Stimulated activated memory B cell treated with anti-CD40 and anti-IgM and Interleukin-4, amounts not matched to agents 10 μg/mL and 1 μg/mL and 100 μg/mL, for 72 hours (primary cell): Measurements from ENCODE around the gene CDK14.

Experiments used
- ATAC-seq: fragments of 150-1000 bp; cut with Tn5 transposase; 2 replicates; pipeline ENCODE4 v1.10.0; 2021
- H3K27ac Mint-ChIP-seq: one replicate; pipeline ENCODE4 v1.8.0; 2022; ENCODE audit warnings: mild to moderate bottlenecking, mixed read lengths
- H3K27me3 Mint-ChIP-seq: one replicate; pipeline ENCODE4 v1.8.0; 2022; ENCODE audit warnings: mixed read lengths
- H3K36me3 Mint-ChIP-seq: one replicate; pipeline ENCODE4 v1.8.0; 2022; ENCODE audit warnings: mixed read lengths
- H3K4me1 Mint-ChIP-seq: one replicate; pipeline ENCODE4 v1.8.0; 2022; ENCODE audit warnings: mixed read lengths
- H3K4me3 Mint-ChIP-seq: one replicate; pipeline ENCODE4 v1.8.0; 2022; ENCODE audit warnings: mild to moderate bottlenecking, moderate library complexity, mixed read lengths
- H3K9me3 Mint-ChIP-seq: one replicate; pipeline ENCODE4 v1.8.0; 2022; ENCODE audit warnings: mixed read lengths

The CDK14 gene

GRCh38 chr7:90994601-90995000 lies 398.5 kb downstream of the CDK14 start:
- no peaks in the 10 kb centered on the region for H3K27me3 Mint-ChIP-seq
- peak overlapping the region; percentile 20 for H3K27ac Mint-ChIP-seq
- H3K9me3 Mint-ChIP-seq, result no peaks in the 10 kb centered on the region
- peaks cover 58% of the 10 kb centered on the region for H3K36me3 Mint-ChIP-seq
- H3K4me3 Mint-ChIP-seq, result no peak overlapping the region
- no peak for ATAC-seq
- H3K4me1 Mint-ChIP-seq, result peaks cover 17% of the 10 kb centered on the region

- Mint-ChIP-seq H3K4me3 (no peak overlapping the region), H3K4me1 (peaks cover 17% of the 10 kb centered on the region), H3K27me3 (no peaks in the 10 kb centered on the region), H3K9me3 (no peaks in the 10 kb centered on the region), H3K27ac (peak overlapping the region; percentile 32), H3K36me3 (peaks cover 56% of the 10 kb centered on the region)
- ATAC-seq, result no peak
These were observed 399.9 kb downstream of the CDK14 start for GRCh38 chr7:90995996-90996395.

- H3K27me3 Mint-ChIP-seq, result no peaks in the 10 kb centered on the region
- H3K27ac Mint-ChIP-seq, result no peak overlapping the region
- peaks cover 56% of the 10 kb centered on the region for H3K36me3 Mint-ChIP-seq
- no peak overlapping the region for H3K4me3 Mint-ChIP-seq
- H3K4me1 Mint-ChIP-seq, result peaks cover 6% of the 10 kb centered on the region
- no peak for ATAC-seq
- H3K9me3 Mint-ChIP-seq, result no peaks in the 10 kb centered on the region
These were observed 404.2 kb downstream of the CDK14 start for GRCh38 chr7:90999989-91000979.

DNA sequence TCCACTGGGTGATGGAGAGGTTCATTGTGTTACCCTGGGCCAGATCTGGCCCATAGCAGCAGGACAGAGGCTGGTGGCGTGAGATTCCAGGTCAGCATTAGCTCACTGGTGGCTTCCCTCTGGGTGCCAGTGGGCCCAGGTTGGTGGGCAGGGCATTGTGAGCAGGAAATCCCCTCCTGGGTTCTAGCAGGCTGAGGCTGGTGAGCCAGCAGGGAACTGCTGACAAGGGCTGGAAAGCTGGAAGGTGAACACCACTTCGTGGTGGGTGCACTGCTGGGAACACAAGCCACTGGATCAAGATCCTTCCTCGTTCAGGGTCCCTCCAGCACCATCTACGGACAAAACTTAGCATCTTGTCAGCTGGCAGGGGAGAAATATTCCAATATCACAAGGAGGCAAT lies 408.9 kb downstream of the CDK14 start:
- Mint-ChIP-seq H3K27me3 (no peaks in the 10 kb centered on the region), H3K4me3 (no peak overlapping the region), H3K27ac (no peak overlapping the region), H3K9me3 (no peaks in the 10 kb centered on the region), H3K4me1 (peaks cover 26% of the 10 kb centered on the region), H3K36me3 (peaks cover 64% of the 10 kb centered on the region)
- ATAC-seq, result no peak

- Mint-ChIP-seq H3K4me3 (no peak overlapping the region), H3K27ac (no peak overlapping the region), H3K9me3 (no peaks in the 10 kb centered on the region), H3K4me1 (peaks cover 26% of the 10 kb centered on the region), H3K27me3 (no peaks in the 10 kb centered on the region), H3K36me3 (peaks cover 62% of the 10 kb centered on the region)
- no peak for ATAC-seq
These were observed 409.7 kb downstream of the CDK14 start for GRCh38 chr7:91005841-91006240.

DNA sequence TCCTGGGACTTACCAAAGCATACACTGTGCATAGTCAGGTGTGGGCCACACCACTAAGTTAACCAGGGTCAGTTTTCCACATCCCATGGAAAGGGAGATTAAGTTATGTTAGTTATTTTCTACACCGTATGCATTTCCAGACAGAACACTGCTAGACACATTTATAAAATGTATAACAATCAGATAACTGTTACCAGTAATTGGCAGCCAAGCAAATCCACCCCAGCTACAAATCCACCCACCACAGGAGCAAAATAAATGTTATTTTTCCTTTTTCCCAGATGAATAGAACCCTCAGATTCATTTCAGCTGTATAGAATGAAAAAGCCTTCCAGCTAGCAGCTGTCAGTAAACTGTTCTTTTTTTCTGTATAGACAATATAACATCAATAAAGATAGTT lies 411.2 kb downstream of the CDK14 start:
- Mint-ChIP-seq H3K4me1 (peaks cover 38% of the 10 kb centered on the region), H3K27ac (peak overlapping the region; percentile 14), H3K36me3 (peaks cover 65% of the 10 kb centered on the region), H3K27me3 (no peaks in the 10 kb centered on the region), H3K9me3 (peaks cover 3% of the 10 kb centered on the region), H3K4me3 (no peak overlapping the region)
- ATAC-seq, result no peak

DNA sequence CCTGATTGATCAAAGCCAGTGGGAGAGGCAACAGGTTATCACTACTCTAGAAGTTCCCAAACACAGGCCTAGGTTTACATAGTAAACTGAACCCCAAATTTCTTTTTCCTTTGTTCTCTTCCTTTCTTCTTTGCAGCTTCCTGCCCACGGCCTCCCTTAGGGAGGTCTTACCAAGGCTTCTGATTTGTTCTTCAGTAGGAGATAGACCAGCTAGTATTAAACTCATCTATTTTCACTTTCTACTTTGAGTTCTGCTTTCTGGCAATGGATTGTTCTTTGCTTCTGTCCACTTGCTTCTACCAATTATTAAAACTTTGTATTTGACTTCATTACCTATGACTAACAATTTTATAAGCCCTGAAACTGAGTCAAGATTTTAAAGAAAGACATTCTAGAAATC lies 417.0 kb downstream of the CDK14 start:
- peaks cover 36% of the 10 kb centered on the region for H3K4me1 Mint-ChIP-seq
- H3K27me3 Mint-ChIP-seq, result no peaks in the 10 kb centered on the region
- ATAC-seq, result no peak
- peaks cover 3% of the 10 kb centered on the region for H3K9me3 Mint-ChIP-seq
- H3K4me3 Mint-ChIP-seq, result no peak overlapping the region
- H3K36me3 Mint-ChIP-seq, result peaks cover 37% of the 10 kb centered on the region
- H3K27ac Mint-ChIP-seq, result peak overlapping the region; percentile 33

DNA sequence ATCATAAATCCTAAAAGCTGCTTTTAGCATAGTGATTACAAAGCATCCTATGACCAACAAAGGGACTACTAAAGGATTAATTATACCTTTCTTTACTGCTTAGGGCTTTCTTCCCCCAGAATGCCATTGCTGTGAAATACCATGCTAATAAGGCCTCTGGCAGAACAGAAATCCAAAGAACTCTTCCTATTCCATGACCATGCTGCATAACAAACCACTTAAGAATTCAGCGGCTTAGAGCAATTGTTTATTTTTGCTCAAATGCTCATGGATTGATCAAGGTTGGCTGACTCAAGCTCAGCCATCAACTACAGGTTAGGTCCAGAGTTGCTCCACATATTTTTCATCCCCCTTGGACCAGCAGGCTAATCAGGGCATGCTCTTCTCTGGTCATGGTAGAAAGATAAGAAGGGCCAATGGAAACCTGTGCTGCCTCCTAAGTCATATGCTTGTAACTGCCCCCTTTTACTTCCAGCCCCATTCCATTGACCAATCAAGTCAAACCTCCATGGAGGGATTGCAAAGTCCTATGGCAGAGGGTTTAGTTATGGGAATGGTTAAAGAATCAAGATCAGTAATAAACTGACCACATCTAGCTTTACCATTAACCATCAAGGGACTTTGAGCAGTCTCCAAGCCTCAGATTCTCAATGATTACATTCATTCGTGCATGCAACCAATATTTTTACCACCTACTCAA lies 423.7 kb downstream of the CDK14 start:
- H3K27me3 Mint-ChIP-seq, result no peaks in the 10 kb centered on the region
- H3K4me1 Mint-ChIP-seq, result no peaks in the 10 kb centered on the region
- no peak for ATAC-seq
- H3K9me3 Mint-ChIP-seq, result no peaks in the 10 kb centered on the region
- no peak overlapping the region for H3K4me3 Mint-ChIP-seq
- no peak overlapping the region for H3K27ac Mint-ChIP-seq
- H3K36me3 Mint-ChIP-seq, result peaks cover 24% of the 10 kb centered on the region

DNA sequence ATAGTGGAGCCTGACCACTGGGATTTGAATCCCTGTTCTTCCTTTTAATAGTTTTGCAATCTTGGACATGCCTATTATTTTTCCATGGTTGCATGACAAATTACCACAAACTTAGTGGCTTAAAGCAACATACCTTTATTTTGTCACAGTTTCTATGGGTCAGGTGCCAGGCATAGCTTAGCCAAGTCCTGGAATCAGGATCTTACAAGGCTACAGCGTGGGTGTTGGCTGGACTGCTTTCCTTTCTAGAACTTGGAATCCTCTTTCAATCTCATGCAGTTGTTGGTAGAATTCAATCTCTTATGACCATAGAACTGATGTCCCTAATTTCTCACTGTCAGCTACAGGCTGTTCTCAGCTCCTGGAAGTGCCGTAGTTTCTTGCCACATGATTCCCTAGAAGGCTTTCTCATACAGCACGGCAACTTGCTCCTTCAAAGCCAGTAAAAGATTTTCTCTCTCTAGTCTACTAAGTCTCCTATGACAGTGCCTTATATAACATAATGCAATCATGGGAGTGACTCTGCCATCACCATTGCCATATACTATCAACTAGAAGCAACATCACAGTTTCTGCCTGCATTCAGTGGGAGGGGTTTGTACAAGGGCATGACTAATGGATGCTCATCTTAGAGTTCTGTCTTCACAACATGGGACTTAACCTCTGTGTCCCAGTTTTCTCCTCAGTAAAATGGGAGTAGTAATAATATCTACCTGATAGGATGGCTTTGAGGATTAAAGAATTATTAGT lies 424.7 kb downstream of the CDK14 start:
- peaks cover 19% of the 10 kb centered on the region for H3K36me3 Mint-ChIP-seq
- no peak overlapping the region for H3K27ac Mint-ChIP-seq
- no peak overlapping the region for H3K4me3 Mint-ChIP-seq
- H3K27me3 Mint-ChIP-seq, result no peaks in the 10 kb centered on the region
- H3K4me1 Mint-ChIP-seq, result no peaks in the 10 kb centered on the region
- H3K9me3 Mint-ChIP-seq, result no peaks in the 10 kb centered on the region
- ATAC-seq, result no peak

DNA sequence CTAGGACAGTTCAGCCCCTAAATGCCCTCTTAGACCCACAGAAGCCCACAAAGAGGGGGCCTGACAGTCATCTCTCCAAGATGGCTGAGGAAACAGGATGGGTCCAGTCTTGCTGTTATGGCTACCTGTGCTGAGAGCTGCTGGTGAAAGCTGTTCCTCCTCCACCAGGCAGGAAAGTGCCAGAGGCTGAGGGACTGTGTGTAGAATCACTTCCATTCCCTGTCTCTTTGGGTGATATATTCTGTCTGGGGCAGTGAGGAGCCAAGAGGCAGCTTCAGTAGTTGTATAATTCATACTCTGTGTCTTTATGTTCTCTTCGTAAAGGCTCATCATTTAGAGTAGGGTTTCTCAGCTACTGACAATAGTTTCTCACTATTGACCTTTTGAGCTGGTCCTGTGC lies 425.8 kb downstream of the CDK14 start:
- ATAC-seq, result no peak
- Mint-ChIP-seq H3K27me3 (no peaks in the 10 kb centered on the region), H3K4me1 (no peaks in the 10 kb centered on the region), H3K36me3 (peaks cover 21% of the 10 kb centered on the region), H3K4me3 (no peak overlapping the region), H3K9me3 (no peaks in the 10 kb centered on the region), H3K27ac (no peak overlapping the region)

DNA sequence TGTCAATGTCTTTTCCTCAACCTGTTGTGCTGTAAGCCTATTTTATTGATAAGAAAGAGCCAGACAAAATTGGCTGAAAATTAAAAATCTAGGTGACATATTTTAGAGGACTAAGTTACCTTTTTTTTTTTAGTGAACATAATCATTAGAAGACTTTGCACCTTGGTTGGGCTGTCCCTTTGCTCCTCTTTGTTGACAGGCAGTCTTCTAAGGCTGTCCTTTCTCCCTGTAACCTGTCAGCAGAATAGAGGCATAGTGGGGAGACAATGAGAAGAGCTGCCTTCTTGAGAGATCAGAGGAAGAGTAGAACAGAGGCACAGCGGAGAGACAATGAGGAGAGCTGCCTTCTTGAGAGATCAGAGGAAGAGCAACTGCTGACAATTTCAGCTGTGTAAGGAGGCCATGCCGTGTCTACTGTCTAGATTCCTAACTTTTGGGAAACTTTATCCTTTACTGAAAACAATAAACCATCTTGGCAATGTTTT lies 429.8 kb downstream of the CDK14 start:
- Mint-ChIP-seq H3K4me1 (peaks cover 5% of the 10 kb centered on the region), H3K36me3 (peaks cover 43% of the 10 kb centered on the region), H3K4me3 (no peak overlapping the region), H3K27ac (peak overlapping the region; percentile 50), H3K9me3 (peaks cover 5% of the 10 kb centered on the region), H3K27me3 (no peaks in the 10 kb centered on the region)
- ATAC-seq, result no peak

DNA sequence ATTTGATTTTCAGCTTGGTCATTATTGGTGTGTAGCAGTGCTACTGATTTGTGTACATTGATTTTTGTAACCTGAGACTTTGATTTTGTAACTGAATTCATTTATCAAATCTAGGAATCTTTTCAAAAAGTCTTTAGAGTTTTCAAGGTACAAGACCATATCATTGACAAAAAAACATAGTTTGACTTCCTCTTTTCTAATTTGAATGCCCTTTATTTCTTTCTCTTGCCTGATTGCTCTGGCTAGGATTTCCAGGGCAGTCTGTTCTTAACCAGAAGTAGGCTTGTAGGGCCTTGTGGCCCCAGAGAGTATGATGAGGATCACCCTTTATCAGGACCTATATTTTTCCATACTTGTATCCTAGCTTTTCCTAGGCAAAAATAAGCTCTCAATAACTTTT lies 433.6 kb downstream of the CDK14 start:
- peaks cover 5% of the 10 kb centered on the region for H3K4me1 Mint-ChIP-seq
- H3K27ac Mint-ChIP-seq, result peak overlapping the region; percentile 54
- peaks cover 5% of the 10 kb centered on the region for H3K9me3 Mint-ChIP-seq
- H3K36me3 Mint-ChIP-seq, result peaks cover 57% of the 10 kb centered on the region
- no peak for ATAC-seq
- H3K4me3 Mint-ChIP-seq, result no peak overlapping the region
- H3K27me3 Mint-ChIP-seq, result no peaks in the 10 kb centered on the region

DNA sequence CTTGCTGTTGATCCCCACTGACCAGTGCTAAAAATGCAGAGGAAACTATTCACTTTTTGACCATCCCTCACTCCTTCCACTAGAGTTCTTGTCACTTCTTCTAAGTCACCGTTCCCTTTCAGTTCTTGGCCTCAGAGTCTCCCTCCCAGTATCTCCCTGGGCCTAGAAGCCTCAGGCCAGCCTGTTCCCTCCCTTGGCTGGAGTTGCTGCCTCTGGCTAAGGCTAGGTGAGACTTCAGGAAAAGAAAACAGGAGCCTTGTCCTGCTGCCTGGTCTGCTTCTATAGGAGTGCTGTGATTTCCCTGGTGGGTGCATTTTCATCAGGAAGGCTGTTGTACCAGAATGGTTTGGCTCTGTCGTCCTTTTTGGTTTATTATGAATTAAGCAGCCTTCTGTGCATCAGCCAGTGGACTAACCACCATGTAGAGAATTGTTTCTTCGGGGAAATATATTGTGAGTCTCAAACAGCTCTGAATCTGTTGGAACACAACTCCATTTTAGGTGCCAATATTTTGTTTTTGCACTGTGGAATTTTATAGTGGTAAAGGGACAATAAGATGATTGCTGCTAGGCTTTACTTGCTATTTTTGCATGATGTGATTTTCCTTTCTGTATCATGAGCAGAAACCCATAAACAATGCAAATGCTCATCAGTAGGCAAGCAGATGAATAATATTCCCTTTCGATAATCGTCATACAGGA lies 434.7 kb downstream of the CDK14 start:
- no peak overlapping the region for H3K27ac Mint-ChIP-seq
- no peak overlapping the region for H3K4me3 Mint-ChIP-seq
- peaks cover 5% of the 10 kb centered on the region for H3K4me1 Mint-ChIP-seq
- H3K27me3 Mint-ChIP-seq, result no peaks in the 10 kb centered on the region
- ATAC-seq, result no peak
- H3K36me3 Mint-ChIP-seq, result peaks cover 56% of the 10 kb centered on the region
- peaks cover 5% of the 10 kb centered on the region for H3K9me3 Mint-ChIP-seq

DNA sequence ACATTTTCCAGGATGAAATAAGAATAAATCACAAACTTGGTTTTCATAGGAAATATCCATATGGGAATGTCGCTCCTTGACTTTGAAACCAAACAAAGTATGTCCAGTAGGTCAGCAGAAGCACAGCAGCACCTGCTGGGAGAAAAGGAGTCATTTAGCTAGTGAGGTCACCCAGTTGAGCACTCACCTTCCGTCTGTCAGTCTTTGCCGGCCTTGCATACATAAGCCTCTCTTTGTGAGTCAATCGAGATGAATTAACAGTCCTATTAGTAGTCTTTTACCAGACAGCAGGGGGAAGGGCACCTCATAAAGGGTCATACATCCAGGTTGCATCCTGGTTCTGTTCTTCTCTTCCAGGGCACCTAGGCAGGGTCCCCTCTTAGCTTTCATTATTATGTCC lies 435.6 kb downstream of the CDK14 start:
- ATAC-seq, result no peak
- Mint-ChIP-seq H3K9me3 (peaks cover 5% of the 10 kb centered on the region), H3K4me1 (peaks cover 5% of the 10 kb centered on the region), H3K27ac (peak overlapping the region; percentile 18), H3K36me3 (peaks cover 54% of the 10 kb centered on the region), H3K27me3 (no peaks in the 10 kb centered on the region), H3K4me3 (no peak overlapping the region)
